Activated T-cell treated with anti-CD3 and anti-CD28 coated beads for 48 hours (primary cell): ENCODE data around the gene ZIC3.
"Not testable (repeated sequence)": the region's sequence is repeated elsewhere in the genome, so short reads cannot be mapped to it uniquely, and the experiment has no call there.

Source experiments
- DNase-seq: peaks from one replicate; pipeline ENCODE4 v3.0.0-alpha.2; 2020; ENCODE audit warnings: low read depth

ZIC3 gene

DNA sequence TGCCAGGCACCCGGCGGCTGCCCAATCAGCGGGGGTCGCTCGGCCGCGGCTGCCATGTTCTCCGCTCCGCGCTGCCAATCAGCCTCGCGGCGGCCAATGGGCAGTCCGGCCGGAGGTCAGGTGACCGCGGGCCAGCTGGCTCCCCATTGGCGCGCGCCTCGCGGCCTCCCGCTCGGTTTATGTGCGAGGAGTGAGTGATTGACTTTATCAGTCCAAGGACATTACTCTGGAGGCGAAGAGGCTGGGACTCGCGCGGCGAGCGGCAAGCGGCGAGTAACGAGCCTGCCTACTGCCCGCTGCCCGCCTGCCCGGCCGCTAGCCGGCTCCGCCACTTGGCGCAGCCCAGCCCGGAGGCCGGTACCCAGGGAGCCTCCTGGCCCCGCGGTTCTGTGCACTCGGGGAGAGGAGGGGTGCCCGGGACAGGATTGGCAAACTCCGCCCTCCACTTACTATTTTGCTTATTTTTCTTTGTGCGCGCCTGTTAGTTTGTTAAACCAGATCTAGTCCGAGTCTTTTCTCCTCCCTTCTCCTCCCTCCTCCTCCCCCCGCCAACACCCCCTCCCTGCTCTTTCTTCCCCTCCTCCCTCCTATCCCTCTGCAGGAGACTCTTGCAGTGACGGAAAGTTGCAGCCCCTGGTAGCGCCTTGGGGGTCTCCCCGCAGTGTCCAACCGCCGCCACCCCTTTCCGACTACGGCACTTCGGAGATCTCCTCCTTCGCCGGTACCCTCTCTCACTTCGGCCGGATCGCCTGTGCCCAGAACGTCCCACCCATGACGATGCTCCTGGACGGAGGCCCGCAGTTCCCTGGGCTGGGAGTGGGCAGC, at the start of gene ZIC3:
Gene ZIC3, plus strand, starts transcription at position 207 of the 825 bp plus-strand sequence. Its CDS starts 565 bp downstream, at position 772.
- DNase-seq: peak; percentile 33

DNA sequence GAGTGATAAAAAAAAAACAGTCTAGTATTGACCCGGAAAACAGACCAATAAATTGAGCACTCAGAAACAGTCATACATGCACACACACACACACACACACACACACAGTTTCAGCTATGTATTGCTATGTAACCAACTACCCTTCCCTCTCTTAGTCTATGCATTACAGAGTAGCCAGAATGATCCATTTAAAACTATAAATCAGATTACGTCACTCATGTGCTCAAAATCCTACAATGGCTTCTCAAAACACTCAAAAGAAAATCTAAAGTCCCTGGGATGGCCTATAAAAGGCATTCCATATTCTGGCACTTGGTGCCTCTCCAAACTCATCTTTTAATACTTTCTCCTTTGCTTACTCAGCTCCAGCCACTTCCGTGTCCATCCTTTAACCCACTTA, 46.5 kb upstream of the ZIC3 start:
- no peak for DNase-seq

DNA sequence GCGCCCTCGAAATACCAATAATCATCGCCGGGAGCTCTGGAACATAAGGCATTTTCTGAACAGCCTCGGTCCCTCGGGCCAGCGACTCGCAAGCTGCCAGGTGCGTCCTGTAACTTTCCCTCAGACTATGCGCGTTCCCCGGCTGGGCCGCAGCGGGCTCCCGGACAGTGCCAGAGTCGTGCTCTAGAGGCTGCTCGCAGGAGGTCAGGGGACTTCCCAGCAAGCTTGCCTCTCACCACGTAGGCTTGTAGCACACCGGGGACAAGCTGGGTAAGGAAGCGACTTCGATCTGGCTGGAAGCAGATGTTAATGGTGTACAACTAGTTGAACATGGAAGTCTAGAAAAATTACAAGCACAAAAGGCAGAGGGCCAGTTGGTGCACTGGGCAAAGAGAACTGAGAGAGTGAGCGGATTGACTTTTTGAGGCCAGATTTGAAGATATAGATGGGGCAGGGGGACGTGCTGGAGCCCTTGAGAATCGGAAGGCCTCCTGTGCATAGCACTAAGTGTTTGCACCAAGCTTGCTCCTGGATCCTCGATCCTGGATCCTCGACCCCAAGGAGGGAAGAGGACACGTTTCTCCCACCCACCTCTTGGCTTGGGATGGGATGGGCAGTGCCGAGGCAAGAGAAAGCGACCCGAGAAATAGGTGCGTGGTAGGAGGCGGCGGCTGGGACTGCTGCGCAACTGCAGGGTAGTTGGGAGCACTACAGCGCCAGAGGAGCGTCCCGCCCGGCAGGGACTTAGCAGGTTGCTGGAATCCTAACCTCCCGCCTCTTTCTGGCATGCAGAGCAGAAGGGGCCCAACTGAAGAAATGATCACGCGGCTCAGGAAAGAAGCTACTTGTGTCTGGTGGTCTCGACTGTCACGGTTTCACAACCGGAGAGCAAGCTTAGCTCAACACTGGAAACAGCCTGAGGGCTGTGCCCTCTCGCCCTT, 19.9 kb upstream of the ZIC3 start:
- no peak for DNase-seq

DNA sequence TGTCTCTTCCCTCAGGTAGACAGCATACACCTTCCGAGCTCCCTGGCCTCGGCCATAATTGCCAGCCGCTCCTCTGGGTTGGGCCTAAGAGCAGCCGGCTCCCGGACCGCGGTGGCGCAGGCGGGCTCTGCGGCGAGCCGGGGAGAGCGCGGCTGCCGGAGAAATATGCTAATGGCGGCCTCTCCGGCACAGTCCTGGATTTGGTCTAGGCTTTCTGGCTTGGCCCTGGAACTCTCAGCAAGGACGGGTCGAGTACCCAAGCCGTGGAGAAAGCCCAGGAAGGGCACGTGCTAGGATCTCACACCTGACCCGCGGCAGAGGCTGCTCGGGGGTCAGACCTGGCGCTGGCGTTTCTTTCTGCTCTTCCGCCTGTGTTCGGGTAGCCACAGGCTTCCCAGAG, 18.6 kb upstream of the ZIC3 start:
- DNase-seq: no peak

DNA sequence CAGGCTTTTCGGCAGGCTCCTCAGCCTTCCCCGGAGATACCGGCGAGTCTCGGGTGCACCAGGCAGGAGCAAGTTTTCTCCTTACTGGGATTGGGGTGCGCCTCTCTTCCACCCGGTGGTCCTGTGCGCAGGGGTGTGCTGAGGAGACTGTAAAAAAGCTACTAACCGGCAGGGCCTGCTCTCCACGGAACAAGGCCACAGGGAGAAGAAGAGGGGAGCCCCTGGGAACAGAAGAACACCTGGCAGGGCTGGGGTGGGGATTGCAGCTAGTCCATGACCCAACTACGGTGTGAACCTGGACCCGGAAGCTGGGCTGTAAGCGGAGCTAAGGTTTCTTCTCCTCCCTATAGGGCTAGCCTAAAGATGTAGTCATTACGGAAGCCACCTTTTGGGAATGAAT, 17.7 kb upstream of the ZIC3 start:
- DNase-seq: no peak

DNA sequence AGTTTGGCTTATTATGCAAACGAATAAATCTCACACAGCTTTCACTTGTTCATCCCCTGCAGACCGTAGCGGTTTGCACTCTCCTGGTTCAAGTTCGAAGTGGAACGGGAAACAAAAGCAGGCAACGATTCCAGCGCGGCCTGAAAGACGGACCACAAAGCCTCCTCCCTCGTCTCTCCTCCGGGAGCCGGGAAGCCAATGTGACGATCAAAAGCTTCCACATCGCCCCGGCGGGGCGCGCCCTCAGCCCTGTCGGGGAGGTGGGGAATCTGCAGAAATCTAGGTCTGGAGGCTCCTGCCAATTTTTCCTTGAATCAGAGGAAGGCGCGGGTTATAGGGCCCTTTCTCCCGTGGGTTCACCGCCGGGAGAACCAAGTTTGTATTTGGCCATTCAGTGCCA, 16.9 kb upstream of the ZIC3 start:
- DNase-seq: no peak

DNA sequence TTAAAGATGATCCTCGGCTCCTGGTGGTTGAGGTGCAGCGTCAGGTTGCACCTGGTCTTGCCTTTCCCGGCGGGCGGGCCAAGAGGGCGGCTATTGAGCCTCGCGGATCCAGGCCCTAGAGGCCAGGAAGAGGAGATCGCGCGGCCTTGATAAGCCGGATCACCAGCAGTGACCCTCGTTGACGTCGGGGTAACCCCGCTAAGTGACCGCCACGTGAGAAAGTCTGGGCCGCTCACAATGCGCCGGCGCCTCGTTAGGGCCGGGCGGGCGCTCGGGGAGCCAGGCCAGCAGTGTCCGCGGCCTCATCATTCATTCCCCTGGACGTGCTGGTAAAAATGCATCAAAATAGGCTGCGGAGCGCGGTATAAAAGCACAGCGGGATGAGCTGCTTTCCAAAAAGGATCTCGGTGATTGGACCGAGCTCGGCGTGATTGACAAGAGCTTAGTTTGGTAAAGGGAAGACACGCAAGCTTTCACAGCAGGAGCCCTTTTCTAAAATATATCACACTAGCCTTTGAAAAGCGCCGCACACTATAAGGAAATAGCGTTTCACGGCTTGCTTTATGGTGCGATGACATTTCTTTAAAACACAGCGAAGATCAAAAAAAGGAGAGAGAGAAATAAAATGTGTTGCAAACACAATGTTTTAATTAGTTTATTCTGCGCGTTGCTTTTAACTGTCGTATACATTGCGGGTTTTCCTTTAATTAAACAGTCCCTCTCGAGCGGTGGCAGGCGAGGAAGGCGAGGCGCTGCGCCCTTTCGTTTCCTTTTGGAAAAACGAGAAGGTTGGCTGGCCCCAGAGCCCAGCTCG, 15.9 kb upstream of the ZIC3 start:
- DNase-seq: no peak

DNA sequence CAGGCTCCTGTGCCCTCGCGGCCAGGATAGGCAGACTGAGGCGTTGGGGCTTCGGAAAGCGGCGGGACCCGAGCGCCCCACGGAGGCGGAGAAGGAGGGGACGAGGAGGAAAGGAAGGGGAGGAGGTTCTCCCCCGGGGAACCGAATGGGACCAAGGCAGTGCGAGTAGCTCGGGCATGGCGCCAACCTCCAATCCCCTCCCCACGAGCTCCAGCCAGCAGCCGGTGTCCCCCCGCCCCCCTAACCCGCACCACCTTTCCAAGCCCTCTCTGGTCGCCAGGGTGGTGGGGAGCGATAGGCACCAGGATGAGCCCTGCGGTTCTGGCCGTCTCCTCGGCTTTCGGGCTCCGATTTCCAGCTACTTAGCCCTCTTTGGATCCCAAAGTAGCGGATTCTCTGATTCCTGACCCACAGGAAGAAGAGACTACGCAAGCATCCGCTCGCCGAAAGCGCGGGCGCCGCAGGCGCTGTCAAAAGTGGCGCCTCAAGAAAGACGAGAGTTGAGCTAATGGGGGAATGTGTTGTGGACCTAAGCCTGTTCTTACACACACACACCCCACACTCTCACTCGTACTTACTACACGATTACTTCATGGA, 15.2 kb upstream of the ZIC3 start:
- no peak for DNase-seq

DNA sequence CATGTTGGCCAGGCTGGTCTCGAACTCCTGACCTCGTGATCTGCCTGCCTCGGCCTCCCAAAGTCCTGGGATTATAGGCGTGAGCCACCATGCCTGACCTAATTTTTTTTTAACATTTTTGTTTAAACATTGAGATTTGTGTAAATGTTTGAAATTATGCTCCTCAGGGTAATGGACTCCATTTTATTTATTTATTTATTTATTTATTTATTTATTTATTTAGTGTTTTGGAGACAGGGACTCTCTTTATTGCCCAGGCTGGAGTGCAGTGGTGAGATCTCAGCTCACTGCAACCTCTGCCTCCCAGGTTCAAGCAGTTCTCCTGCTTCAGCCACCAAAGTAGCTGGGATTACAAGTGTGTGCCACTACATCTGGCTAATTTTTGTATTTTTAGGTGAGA, 13.8 kb upstream of the ZIC3 start:
- DNase-seq: not testable (repeated sequence)

DNA sequence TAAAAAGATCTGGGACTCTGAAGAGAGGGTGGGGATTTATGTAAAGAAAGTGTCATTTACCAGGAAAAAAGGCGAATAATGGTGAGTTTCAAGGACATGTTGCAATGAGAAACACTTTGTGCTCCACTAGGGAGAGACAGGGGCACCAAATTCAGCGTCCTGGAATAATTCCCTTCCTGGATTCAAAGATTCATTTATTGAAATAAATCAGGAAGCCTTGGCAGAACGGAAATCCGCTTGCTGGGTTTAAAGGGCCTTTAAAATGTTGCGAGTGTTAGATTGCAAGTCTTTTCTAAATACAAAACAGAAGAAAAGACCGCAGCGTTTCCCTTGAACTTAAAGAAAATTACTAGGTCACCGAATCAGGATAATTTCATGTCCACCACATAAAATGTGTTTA, 3.8 kb upstream of the ZIC3 start:
- no peak for DNase-seq

DNA sequence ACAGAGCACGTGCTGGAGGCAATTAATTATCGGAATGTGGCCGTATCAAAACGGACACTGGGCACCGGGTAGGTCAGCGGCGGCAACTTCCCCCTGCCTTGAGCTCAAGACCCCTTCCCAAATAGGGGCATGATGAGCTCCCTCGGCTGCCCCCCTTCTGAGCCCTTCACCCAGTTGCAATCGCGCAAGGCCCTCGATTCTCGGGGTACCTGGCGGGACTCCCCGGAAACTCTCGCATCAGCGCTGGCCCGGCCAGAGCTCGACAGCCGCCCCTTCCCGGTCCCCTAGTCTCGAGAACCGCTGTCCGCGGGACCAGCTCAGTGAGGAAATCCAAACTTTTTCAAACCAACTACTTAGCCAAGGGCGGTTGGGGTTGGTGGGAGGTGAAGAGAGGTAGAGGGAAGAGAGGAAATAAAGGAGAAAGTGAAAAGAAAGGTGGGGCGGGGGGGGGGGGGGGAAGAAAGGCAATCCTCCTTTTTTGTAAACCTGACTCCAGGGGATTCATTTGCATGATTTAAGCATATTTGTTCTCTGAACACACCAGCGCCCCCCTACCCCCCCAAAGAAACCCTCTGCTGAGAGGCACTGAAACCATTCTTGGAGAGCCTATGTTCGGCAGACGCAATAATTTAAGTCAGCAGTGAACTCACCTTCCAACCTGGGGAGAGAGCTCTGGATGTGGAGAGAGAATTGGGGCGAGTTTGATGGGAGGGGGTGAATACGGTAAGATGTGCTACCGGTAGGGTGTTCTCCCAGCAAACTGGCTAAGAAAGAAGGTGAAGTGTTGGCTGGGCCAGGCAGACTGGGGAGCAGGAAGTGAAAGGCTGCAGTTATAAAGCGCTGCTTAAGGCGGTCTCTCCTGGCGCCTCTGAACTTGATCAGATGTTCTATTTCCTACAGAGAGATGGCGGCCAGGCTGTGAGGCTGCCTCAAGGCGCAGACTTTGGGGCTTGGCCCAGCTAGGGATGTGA, 2.0 kb upstream of the ZIC3 start:
- DNase-seq: no peak

DNA sequence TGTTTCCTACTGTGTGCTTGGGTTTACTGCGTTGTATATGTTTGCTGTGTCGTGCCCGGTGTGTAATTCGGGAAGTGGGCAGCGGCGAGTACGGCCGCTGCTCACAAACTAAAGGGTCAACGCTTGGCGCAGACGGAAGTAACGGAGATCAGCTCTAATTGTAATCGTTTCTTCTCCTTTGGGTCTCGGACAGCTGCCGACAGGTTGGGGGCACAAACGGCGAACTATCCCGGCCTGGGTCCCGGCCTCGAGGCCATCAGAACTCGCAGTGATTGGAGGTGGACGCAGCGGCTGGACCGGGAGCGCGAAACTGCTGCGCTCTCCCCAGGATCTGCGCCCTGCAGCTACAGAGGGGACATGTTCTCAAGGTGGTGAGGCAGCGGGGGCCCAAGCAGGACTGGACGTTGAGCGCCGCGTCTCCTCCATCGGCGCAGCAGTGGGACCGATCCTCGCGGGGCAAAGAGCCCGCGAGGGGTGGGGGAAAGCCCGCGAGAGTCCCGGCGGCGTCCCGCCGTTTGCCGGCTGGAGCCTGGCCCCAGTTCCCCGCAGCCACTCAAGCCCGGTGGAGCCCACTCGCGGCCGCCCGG, 516 bp upstream of the ZIC3 start:
- no peak for DNase-seq

DNA sequence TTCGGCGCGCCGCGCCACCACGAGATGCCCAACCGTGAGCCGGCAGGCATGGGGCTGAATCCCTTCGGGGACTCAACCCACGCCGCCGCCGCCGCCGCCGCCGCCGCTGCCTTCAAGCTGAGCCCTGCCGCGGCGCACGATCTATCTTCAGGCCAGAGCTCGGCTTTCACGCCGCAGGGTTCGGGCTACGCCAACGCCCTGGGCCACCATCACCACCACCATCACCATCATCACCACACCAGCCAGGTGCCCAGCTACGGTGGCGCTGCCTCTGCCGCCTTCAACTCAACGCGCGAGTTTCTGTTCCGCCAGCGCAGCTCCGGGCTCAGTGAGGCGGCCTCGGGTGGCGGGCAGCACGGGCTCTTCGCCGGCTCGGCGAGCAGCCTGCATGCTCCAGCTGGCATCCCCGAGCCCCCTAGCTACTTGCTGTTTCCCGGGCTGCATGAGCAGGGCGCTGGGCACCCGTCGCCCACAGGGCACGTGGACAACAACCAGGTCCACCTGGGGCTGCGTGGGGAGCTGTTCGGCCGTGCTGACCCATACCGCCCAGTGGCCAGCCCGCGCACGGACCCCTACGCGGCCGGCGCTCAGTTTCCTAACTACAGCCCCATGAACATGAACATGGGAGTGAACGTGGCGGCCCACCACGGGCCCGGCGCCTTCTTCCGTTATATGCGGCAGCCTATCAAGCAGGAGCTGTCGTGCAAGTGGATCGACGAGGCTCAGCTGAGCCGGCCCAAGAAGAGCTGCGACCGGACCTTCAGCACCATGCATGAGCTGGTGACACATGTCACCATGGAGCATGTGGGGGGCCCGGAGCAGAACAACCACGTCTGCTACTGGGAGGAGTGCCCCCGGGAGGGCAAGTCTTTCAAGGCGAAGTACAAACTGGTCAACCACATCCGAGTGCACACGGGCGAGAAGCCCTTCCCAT, 1.1 kb downstream of the ZIC3 start:
- DNase-seq: no peak

DNA sequence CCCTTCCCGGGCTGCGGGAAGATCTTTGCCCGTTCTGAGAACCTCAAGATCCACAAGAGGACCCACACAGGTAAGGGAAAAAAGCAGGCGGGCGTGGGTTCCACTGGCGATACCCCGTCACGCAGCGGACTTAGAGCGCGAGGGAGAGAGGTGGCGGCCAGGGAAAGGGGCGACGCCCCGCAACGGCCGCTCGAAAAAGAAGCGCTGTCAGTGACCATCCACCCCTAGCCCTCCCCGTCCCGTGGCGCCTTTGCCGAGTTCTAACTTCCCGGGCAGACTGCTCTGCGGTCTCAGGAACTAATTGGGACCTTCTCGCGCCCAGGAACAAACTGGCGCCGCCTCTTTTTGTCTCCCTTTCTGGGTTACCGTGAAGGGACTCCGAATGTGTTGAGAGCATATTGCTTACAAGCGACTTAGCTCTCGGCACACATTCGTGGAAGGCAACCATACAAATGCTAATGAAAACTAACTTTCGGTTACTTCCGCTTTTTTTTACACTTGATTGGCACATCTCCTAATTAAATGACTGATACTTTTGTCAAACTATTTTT, 1.8 kb downstream of the ZIC3 start:
- DNase-seq: no peak

DNA sequence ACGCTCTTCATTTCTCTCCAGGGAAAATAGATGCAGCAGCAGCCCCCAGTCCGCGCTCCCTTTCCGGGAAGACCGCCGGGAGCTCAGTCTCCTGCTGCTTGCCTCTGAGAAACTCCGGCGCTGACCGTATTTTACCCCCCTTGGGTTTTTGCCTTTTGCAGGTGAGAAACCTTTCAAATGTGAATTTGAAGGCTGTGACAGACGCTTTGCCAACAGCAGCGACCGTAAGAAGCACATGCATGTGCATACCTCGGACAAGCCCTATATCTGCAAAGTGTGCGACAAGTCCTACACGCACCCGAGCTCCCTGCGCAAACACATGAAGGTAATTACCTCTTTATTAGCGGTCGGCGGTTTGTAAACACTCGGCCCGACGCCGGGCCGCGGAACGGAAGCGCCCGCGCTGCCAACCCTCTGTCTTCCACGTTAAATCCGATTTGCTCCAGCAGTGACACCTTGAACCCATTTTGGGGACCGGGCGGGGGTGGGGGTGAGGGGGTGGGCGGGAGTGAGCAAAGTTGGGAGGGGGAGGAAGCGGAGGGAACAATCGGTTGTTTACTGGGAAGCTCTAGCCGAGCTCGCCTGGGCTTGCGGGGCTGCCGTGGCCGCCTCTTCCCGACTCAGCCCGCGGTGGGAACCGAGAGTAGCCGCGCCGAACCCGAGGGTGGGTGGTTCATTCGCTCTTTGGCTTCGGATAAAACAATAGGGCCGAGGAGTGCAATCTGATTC, 3.0 kb downstream of the ZIC3 start:
- DNase-seq: no peak

DNA sequence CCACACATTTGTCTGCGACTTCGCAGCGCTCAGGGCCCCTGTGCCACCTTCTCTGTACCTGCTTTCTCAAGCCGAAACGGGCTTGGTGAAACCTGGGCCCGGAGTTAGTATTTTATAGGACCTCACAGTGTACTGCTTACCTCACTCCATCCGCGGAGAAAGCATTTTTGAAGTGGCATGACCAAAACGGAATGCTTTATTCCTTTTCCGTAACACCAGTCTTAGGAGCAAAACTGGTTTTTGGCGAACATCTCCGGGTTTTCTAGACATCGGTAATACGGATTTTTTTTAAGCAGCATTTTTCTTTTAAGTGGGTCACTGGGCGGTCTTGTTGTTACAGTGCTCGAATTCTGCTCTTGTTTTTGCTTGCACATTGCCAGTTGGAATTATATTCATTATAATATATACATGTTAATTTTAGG, 3.6 kb downstream of the ZIC3 start:
- no peak for DNase-seq

DNA sequence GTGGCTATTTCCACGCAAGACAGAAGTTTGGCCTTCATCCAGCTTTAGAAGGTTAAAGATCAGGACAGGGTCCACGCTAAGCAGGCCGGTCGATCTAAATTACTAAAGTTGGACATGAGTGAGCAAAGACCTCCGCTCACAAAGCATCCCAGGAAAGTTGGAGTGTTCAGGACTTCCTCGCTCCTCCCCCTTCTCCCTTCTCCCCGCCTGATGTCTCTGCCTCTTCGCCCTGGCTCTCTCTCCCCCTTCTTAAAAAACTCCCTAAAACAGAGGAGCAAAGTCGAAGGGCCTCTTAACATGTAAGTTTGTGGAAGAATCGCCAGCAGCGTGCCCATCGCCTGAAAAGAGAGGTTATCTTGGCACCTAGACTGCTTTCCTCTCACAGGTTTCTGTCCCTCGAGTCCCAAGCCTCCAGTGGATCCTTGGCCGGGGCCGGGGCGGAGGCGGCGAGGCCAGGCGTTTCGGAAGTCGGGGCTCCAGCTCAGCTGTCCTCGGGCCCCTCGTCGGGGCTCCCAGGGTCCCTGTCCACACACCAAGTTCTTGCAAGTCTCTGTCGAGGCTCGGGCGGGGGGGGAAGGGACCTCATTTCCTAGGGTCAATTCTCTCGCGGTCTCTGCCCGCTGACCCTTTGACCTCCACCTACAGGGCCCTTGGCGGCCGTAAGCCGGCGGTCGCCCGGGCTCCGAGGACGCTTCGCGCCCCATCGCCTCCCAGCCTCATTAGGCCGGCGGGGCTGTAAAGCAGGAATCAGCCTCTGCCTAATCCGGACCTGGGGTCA, 7.6 kb downstream of the ZIC3 start:
- DNase-seq: no peak
